HG02938 (cell line): ENCODE results near the gene PICK1.
"Not testable (repeated sequence)": the region's sequence is repeated elsewhere in the genome, so short reads cannot be mapped to it uniquely, and the experiment has no call there.

Experiments
- ATAC-seq: cut with Tn5 transposase; IDR thresholded peaks from one replicate; pipeline ENCODE4 v1.9.1; 2021; ENCODE audit warnings: mild to moderate bottlenecking, moderate library complexity; ENCODE audit not compliant: unreplicated experiment

PICK1 gene

DNA sequence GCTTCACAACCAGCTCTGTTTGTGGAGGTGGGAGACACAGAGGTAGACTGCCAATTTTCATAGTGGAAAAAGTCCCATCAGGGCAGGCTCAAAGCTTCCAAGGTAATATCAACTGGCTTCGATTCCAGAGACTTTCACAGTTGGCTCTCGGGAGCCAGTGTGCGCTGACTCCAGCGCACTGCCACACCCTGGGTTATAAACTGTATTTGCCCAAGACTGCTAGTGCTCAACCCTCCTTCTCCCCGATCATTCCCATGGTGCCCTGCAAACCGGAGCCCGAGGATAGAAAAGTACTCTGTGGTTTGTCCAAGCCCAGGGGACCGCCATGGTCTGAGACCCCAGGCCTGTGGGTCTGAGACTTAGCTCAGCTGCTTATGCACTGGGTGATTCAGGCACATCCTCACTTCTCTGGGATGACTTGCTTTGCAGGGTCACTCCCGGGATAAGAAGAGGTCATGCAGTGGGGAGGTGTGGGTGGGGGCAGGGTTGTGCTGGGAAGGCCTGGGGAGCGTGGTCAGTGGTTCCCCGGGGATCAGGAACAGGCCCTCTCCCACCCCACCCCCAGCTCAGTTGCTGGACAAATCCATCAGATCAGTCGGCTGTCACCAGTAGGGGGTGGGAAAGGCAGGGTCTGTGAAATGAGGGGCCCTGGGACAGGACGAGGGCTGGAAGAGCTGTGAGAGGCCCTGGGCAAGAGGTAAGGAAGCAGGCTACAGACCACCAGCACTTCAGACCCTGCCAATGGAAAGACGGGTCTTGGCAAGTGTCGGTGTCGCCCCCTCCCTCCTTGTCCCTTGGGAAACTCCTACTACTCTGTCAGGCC, 26.7 kb upstream of the PICK1 start:
- no peak for ATAC-seq

DNA sequence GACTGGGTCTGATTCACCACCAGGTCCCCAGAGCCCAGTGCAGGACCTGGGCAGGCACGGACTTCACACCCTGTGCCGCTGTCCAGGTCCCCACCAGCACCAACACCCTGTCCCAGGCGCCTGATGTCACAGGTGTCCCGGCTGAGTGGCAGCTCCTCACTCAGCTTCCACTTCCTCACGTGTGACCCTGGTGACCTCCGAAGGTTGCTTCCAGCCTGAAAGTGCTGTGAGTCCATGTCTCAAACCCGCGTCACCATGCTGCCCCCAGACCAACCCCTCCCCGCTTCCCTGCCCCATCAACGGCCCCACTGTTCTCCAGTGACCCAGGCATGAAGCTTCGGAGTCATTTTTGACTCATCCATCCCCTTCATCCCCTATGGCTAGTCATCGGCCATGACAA, 25.7 kb upstream of the PICK1 start:
- no peak for ATAC-seq

DNA sequence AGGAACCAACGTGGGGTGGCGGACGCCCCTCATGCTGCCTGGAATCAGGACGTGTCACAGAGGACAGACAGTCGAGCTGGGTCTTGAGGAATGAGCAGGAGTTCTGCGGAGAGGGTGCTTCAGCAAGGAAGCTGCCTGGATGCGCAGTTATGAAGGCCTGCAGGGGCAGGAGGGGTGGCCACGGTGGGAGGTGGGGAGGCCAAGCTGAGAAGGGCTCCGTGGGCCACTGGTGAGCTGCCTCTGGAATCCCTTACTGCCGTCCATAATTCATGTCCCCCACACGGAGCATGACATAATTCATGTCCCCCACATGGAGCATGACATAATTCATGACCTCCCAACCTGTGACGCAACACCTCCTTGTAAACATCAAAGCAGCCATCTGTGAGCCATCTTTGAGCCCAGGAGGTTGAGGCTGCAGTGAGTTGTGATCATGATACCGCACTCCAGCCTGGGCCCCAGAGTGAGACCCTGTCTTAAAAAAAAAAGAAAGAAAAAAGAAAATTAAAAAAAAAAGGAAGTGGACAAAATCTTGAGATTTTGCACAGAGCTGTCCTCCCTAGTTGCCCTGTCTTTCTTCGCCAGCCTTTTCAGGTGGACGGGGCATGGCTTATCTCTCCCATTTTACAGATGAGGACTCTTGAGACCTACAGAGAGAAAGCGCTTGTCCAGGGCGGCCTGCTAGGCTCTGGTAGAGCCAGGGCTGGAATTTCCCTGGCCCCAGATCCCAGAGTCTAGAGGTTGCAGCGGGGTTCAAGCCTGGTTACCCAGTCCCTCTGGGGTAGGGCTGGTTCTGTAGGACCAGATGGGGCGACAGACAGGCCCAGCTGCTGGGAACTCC, 24.3 kb upstream of the PICK1 start:
- ATAC-seq, result no peak

DNA sequence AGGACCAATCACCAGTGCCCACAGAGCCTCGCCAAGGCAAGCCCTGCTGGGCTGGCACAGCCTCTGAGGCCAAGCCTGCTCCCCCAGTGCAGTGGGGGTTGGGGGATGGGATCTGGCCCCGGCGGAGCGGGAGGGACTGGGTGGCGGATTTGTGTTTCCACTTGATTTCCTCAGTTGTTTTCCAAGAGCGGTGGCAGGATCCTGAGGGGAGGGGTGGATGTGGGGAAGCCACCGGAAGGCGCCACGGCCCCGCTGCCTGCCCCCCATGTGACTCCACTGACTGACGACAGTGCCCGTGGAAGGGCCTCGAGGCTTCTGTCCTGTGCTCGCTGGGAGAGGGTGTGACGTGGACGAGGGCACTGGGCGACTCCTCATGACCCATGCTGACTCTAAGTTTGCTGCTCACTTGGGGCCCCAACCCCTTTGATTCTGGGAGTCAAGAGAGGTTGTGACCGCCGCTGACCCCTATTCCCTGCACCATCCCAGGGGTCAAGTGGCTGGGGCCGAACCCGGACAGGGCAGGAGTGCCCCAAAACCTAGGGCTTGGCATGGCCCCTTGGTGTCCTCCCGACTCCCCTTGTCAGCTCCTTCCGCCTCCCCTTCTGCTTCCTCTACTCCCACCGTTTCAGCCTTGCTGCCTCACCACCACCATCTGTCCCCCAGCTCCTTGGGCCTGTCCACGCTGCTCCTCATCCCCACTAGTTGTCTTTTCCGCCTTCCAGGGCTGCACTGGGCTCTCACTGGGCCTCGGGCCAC, 23.5 kb upstream of the PICK1 start:
- ATAC-seq, result no peak

DNA sequence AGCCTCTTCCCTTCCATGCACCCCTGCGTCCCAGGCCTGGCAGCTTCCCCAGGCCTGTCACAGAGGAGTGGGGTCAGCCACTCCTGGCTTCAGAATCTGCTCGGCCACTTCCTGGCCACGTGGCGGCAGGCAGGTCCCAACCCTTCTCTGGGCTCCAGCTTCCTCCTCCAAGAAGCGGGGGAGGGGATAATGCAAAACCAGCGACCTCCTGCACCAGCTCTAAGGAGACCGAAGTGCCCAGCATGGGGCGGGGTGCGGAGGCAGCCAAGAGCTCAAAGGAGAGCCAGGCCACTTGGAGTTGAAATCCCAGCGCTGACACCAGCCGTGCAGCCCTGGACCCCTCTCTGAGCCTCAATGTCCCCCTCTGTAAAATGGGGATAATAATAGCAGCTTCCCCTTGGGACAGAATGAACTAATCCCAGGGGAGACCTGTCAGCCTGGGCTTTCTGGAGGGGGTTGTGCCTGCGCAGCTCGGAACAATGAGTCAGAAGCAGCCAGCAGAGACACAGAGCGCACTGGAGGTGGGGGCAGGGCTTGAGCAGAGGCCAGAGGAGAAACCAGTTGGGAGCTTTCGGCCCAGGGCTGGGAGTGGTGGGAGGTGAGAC, 22.8 kb upstream of the PICK1 start:
- ATAC-seq, result no peak

DNA sequence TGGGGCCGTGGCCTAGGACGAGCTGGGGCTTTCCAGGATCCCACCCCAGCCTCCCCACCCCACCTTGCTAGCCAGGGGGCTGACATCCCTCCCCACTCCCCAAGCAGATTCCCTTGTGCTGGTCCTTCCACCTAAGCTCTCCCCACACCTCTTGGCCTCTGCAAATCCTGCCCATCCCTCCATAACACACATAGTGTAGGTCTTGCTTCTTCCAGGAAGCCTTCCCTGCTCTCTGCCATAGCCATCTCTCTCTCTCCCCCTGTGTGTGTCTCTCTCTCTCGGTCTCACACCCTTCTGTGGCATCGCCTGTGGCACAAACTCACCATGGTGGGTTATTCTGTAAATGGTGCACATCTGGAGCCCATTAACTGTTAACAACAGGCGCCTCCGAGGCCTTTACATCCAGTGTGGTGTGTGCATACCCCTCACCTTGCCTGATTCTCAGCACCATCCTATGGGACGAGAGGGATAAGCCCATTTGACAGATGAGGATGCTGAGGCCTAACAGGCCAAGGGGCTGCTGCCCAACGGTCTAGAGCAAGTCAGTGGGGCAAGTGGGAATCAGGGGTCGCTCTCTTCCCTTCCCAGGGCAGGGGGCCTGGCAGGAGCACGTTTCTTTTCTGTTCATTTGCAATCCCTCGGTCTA, 22.2 kb upstream of the PICK1 start:
- no peak for ATAC-seq

DNA sequence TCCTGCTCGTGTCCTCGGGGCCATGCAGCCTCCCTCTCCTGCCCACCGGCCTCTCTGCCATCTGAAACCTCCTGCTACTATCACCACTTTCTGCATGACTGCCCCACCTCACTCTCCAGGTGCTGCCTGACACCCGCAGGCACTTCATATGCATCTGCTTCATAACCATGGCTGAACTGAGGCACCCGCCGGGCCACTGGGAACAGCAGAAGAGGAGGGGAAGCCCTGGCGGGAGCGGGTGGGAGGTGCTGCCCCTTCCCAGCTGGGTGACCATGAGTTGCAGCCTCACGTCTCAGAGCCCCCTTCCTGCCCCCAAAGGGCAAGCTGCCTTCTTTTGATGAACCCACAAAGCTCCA, 21.7 kb upstream of the PICK1 start:
- no peak for ATAC-seq

DNA sequence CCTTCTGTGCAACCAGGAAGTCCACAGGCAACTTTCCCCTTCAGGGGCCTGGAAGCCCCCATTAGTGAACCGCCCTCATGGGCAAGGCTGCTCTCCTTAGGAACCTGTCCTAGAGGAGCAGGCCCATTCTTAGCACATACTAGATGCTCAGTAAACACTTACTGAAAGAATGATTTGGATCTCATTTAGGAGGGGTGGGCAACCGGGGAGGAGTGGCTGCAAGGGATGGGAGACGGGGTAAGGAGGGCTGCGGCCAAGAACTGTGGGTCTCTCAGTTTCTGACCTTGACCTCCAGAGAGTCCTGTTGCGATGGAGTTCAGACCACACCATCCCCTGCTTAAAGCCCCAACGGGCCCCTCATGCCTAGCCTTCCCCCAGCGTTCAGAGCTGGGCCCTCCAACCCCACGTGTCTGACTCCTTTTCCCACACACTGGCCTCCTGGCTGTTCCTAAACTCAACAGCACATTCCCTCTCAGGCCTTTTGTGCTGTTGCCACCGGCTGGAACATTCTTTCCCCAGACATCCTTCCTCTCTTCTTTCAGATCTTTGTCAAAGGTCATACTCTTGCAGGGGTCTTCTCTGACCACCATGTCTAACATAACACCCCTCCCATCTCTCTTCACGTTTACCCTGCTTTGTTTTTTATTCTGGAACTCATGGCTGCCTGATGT, 20.7 kb upstream of the PICK1 start:
- no peak for ATAC-seq

DNA sequence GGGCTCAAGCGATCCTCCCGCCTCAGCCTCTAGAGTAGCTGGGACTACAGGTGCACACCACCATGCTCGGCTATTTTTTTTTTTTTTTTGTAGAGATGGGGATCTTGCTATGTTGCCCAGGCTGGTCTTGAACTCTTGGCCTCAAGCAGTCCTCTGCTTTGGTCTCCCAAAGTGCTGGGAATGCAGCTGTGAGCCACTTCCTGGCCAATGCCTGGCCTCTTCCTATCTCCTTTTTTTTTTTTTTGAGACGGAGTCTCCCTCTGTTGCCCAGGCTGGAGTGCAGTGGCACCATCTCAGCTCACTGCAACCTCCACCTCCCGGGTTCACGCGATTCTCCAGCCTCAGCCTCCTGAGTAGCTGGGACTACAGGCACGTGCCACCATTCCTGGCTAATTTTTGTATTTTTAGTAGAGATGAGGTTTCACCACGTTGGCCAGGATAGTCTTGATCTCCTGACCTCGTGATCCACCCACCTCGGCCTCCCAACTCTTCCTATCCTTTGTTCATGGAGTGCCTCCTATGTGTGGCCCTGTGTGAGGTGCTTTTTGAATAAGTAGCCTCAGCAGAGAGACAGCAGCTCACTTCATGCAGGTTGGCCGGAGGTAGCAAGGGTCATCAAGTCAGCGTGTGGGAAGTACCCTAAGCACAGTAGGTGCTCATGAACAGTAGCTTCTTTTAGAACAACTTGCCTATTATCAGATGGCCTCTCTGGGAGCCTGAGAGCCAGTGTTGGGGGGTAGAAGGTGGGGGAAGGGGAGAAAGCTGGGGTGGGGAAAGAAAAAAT, 19.6 kb upstream of the PICK1 start:
- ATAC-seq, result not testable (repeated sequence)

DNA sequence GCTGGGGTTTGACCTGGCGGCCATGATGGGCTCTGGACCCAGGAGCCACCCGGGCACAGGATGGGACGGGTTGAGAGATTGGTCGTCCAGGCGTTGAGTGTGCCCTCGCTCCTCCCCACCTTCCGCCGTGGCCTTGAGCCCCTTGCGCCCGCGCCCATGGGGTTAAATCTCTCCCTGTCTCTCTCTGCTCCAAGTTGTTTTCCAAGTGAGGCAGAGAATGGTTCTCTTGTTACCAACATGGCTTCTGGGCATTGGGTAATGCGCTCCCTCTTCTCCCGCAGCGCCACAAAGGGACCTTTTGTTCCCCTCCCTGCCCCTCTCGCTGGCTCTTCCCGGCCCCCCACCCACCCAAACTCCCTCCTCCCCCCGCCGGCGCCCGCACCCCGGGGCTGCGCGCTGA, 18.8 kb upstream of the PICK1 start:
- ATAC-seq, result no peak

DNA sequence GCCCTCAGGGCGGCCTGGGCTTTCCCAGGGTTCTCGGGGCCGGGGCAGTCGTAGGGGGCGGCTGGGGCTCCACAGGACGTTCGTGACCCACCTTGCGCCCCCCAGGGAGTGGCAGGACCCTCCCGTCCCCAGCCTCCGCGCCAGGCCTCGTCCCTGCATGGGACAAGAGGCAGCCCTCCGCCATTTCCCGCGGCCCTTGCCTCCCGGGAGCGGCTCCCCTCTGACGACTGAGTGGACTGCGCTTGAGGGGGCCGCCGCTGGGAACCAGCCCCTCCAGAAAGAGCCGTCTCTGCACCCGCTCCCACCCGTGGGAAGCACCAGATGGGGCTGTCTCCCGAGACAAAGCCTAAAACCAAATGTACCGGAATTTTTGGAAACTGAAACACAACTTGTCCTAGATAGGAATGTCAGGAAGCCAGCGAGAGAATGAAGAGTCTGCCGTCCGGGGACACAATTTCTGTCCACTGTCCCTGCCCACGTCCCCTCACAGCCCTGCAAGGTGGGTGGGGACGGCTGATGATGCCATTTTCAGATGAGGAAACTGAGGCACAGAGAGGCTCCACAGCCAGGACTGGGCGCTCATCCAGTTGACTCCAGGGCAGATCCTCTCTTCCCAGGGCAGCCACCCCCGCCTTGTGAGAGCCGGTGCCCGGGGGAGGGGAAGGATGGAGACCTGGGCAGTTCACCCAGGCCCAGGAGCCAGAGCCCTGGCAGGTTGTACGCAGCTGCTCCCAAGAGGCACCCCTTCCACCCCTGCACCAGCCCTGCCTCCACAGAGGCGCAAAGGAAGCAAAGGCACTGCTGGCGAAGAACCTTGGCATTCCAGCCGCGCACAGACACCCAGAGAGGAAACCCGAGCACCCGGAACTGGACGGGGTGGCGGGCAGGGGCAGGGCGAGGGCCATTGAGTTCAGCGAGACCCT, 18.1 kb upstream of the PICK1 start:
- no peak for ATAC-seq

DNA sequence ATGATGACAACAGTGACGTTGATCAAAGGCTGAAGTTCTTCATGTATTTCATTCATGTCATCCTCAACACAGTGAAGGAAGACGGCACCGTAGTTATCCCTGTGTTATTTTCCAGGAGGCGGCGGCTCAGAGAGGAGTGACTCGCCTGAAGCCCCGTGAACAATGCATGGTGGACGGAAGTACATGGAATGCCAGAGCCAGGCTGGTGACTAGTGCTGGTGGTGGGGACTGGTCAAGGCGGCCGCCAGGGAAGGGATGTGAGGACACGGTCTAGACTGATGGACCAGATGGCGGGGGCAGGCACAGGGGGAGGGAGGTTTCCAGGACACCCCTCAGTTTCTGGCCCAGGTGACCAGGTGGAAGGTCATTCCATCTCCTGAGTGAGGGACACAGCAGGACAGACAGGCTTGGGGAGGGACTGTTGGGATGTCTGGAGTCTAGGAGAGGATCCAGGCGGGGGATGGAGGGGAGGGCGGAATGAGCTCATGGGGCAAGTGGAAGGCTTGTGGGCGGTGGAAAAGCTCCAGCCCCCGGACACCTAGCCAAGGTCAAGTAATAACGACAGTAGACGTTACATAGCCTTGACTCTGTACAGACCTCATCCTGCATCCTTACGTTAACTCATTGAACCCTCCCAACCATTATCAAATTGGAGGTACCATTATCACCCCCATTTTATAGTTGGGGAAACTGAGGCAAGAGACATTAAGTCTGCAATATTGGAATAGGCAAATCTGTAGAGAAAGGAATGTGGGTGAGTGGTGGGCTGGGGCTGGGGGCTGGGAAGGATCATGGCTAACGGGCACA, 16.0 kb upstream of the PICK1 start:
- no peak for ATAC-seq

DNA sequence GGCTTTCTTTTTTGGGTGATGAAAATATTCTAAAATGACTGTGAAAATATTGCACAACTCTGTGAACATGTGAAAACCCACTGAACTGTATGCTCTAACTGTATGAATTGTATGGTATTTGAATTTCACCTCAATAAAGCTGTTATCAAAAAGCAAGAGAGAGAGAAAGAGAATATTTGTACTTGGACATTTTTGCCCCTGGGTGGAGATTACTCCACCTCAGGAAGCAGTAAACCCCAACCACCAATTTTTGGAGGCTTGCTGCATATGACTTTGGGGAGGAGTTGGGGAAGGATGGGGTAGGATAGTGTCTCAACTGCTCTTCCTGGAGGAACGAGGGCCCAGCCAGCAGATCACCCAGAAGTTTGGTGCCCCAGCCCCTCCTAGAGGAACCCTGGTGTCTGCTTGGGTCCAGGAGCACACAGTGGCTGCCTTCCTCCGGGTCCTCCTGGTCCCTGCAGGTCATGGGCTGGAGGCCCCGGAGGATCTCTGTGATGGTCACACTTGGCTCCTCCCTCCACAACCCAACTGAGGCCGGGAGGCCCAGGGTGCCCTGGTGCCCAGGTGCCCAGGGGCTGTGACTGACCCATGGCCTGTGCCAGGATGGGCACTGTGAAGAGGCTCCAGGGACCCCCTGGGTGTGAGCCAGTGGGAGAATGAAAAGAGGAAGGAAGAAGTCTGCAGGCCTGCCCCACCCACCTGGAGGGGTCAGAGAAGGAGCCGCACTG, 15.3 kb upstream of the PICK1 start:
- ATAC-seq, result no peak

DNA sequence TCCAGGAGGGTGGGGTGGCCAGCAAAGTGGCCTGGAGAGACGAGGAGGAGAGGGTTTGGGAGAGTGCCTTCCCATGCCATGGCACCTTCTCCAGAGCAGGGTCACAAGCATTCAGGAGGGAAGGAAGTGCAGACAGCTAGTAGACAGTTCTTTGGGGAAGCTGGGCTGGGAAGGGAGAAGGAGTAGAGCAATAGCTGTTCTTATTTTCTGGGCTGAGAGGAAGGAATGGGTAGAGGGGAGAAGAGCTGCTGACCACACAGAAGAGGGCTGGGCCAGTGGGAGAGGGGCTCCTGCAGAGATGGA, 14.8 kb upstream of the PICK1 start:
- no peak for ATAC-seq

DNA sequence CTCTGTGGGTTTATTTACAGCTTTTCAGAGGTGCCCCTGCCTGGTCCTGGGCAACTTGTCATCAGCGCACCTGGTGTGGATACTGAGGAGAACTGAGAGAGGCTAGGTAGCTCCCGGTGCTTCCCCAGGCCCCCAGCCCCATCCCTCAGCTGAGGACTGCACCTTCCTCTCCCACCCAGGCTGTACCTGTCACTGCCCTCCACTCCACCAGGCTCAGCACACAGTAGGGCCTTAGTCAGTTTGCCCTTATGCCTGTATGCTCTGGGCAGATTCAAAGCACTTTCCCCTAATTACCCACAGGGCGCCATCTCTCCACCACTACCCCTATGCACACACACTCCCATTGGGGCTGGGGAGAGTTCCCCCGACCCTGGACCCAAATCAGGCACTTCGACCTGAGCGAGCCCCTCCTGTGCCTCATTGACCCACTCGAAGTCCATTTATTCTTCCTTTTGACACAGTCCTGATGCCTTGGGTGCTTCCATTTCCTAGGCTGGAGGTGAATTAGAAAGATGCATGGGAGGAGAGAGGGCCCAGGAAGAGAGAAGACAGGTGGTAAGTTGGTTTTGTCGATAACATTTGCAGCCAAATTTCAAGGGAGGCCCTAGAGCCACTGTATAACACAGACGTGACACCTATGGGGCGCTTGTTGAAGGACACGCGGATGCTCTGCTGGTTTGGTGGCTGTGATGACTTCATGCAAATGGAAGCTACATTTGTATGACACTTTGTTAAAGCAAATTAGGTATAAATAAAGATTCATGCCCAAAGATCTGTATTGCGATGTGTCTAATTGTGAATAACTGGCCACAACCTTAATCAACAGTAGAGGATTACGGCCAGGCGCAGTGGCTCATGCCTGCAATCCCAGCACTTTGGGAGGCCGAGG, 13.8 kb upstream of the PICK1 start:
- no peak for ATAC-seq
